CD14-positive monocyte (primary cell): ENCODE data around the gene MS4A13. TPM values are rescaled to one million over a fixed set of nuclear protein-coding genes. Genes with fewer than 3 reads are reported as not detected.

ENCODE experiments used
- DNase-seq, 3 donors: peaks; one replicate each; pipeline ENCODE4 v3.0.0-alpha.2; 2011 to 2022
- H2AFZ ChIP-seq: 2 replicates; pipeline ENCODE4 v1.6.0; 2012; ENCODE audit warnings: mild to moderate bottlenecking, low read depth, low read length, inconsistent platforms; ENCODE audit not compliant: insufficient read depth, poor library complexity, severe bottlenecking
- H3K27ac ChIP-seq, 2 donors: 1 replicate in 1 of 2; 2 replicates in 1 of 2; pipeline ENCODE4 v1.5.1; 2012 to 2013; ENCODE audit warnings: low read length in 2 of 2, control low read depth in 1 of 2, inconsistent platforms in 1 of 2, low read depth in 1 of 2, mild to moderate bottlenecking in 1 of 2
- H3K27me3 ChIP-seq, 2 donors: one replicate each; pipeline versions ENCODE4 v1.6.0 to v1.6.1; 2011 to 2013; ENCODE audit warnings: low read length in 2 of 2; ENCODE audit not compliant: control insufficient read depth in 2 of 2, insufficient read depth in 2 of 2
- H3K36me3 ChIP-seq, 2 donors: replicated peaks in 1 of 2; 1 replicate in 1 of 2; 2 replicates in 1 of 2; pipeline versions ENCODE4 v1.5.1 to v1.6.1; 2012 to 2013; ENCODE audit warnings: low read length in 2 of 2, control low read depth in 1 of 2, inconsistent platforms in 1 of 2, mild to moderate bottlenecking in 1 of 2; ENCODE audit not compliant: insufficient read depth in 2 of 2, control insufficient read depth in 1 of 2
- H3K4me1 ChIP-seq, 2 donors: 1 replicate in 1 of 2; 2 replicates in 1 of 2; pipeline versions ENCODE4 v1.5.1 to v1.6.1; 2012 to 2013; ENCODE audit warnings: low read length in 2 of 2, control low read depth in 1 of 2, inconsistent platforms in 1 of 2, mild to moderate bottlenecking in 1 of 2, moderate library complexity in 1 of 2; ENCODE audit not compliant: insufficient read depth in 2 of 2, control insufficient read depth in 1 of 2
- H3K4me2 ChIP-seq: replicated peaks from 2 replicates; pipeline ENCODE3; 2012; ENCODE audit warnings: low read length, moderate library complexity, mild to moderate bottlenecking; ENCODE audit not compliant: poor library complexity, severe bottlenecking; ENCODE audit errors: extremely low read depth
- H3K4me3 ChIP-seq, 3 experiments: fragments of 200-600 bp in 1 of 3; sonication (generic) in 1 of 3; replicated peaks in 1 of 3; 1 replicate in 2 of 3; 2 replicates in 1 of 3; pipeline ENCODE4 v1.5.1; 2011 to 2013; ENCODE audit warnings: low read length in 3 of 3, mild to moderate bottlenecking in 3 of 3, control low read depth in 2 of 3, low read depth in 2 of 3, inconsistent platforms in 1 of 3, moderate library complexity in 1 of 3
- H3K79me2 ChIP-seq: 2 replicates; pipeline ENCODE4 v1.6.0; 2012; ENCODE audit warnings: mild to moderate bottlenecking, control low read depth, inconsistent platforms, low read length, moderate library complexity; ENCODE audit not compliant: insufficient read depth
- H3K9ac ChIP-seq: 2 replicates; pipeline ENCODE4 v1.6.0; 2017; ENCODE audit warnings: low read length, mild to moderate bottlenecking; ENCODE audit not compliant: insufficient read depth, poor library complexity, severe bottlenecking
- H3K9me3 ChIP-seq, 2 donors: replicated peaks in 1 of 2; 1 replicate in 1 of 2; 2 replicates in 1 of 2; pipeline versions ENCODE4 v1.5.1 to v1.6.1; 2012 to 2013; ENCODE audit warnings: low read length in 2 of 2, control low read depth in 1 of 2; ENCODE audit not compliant: control insufficient read depth in 1 of 2, insufficient read depth in 1 of 2
- H4K20me1 ChIP-seq: 2 replicates; pipeline ENCODE4 v1.6.0; 2012; ENCODE audit warnings: mild to moderate bottlenecking, low read length, control low read depth, moderate library complexity; ENCODE audit not compliant: insufficient read depth
- H3K27ac Mint-ChIP-seq, 7 donors: one replicate each; pipeline ENCODE4 v1.8.0; 2020; ENCODE audit warnings: mild to moderate bottlenecking in 7 of 7, mixed read lengths in 7 of 7, moderate library complexity in 6 of 7, inconsistent platforms in 2 of 7
- H3K27me3 Mint-ChIP-seq, 3 donors: one replicate each; pipeline ENCODE4 v1.8.0; 2021 to 2022; ENCODE audit warnings: low read depth in 3 of 3, mild to moderate bottlenecking in 3 of 3, mixed read lengths in 3 of 3, moderate library complexity in 3 of 3, inconsistent platforms in 1 of 3
- H3K36me3 Mint-ChIP-seq, 2 donors: one replicate each; pipeline ENCODE4 v1.8.0; 2020; ENCODE audit warnings: mixed read lengths in 2 of 2, inconsistent platforms in 1 of 2, mild to moderate bottlenecking in 1 of 2
- H3K4me1 Mint-ChIP-seq: one replicate; pipeline ENCODE4 v1.8.0; 2020; ENCODE audit warnings: mild to moderate bottlenecking, mixed read lengths
- H3K4me3 Mint-ChIP-seq, 2 donors: one replicate each; pipeline ENCODE4 v1.8.0; 2020; ENCODE audit warnings: mild to moderate bottlenecking in 2 of 2, mixed read lengths in 2 of 2, moderate library complexity in 1 of 2
- H3K9me3 Mint-ChIP-seq, 7 donors: one replicate each; pipeline ENCODE4 v1.8.0; 2020 to 2022; ENCODE audit warnings: mixed read lengths in 7 of 7, mild to moderate bottlenecking in 6 of 7, moderate library complexity in 6 of 7, inconsistent platforms in 2 of 7
- CTCF ChIP-seq: fragments of 200-600 bp; IDR thresholded peaks from one replicate; pipeline ENCODE4 v1.8.0; 2022; ENCODE audit warnings: antibody characterized with exemption, mild to moderate bottlenecking
- WGBS: methylation state at CpG from one replicate; pipeline ENCODE4 v1.1.5; 2013; ENCODE audit warnings: missing lambda C conversion rate; ENCODE audit not compliant: insufficient coverage; 5-methylcytosine and 5-hydroxymethylcytosine counted together
- intact Hi-C, 2 donors: fragments of 100-400 bp; cut with micrococcal nuclease; formaldehyde crosslinking; loops; one replicate each; pipeline versions ENCODE4 v1.15.0 to v1.15.1; 2023
- polyA plus RNA-seq, 3 donors: library from polyadenylated mRNA; depleted of rRNA in 1 of 3; unstranded in 2 of 3; stranded (reverse) in 1 of 3; fragments of 300-500 nt in 2 of 3; fragments of >200 nt in 1 of 3; fragmentation: Illumina TruSeq in 2 of 3; gene quantifications; 1 replicate in 2 of 3; 2 replicates in 1 of 3; pipeline ENCODE4 v1.2.3, GENCODE V29; 2012 to 2021

MS4A13 gene
- polyA plus RNA-seq, 3 donors: not detected

GRCh38 chr11:60492488-60493009 is 22.6 kb upstream of the MS4A13 start, which contains the start of gene MS4A12:
Gene MS4A12 (plus strand): TSS chr11:60492778. CDS start chr11:60497319, 4,541 bp downstream.
- Histone ChIP-seq H3K4me2 (no peak within 1 kb of the TSS), H2AFZ (no peak within 1 kb of the TSS), H3K79me2 (no peaks in the 10 kb centered on the region), H3K9me3 (peaks cover 0 to 3% of the 10 kb centered on the region in 2 donors), H4K20me1 (no peaks in the 10 kb centered on the region), H3K4me3 (no peak within 1 kb of the TSS), H3K27me3 (peaks cover 0 to 2% of the 10 kb centered on the region in 2 donors), H3K36me3 (no peaks in the 10 kb centered on the region), H3K9ac (no peak within 1 kb of the TSS), H3K4me1 (no peaks in the 10 kb centered on the region), H3K27ac (no peak within 1 kb of the TSS)
- no peak for DNase-seq
- no peaks in the 10 kb centered on the region for H3K4me1 Mint-ChIP-seq
- no peak within 1 kb of the TSS for H3K4me3 Mint-ChIP-seq
- peaks cover 0 to 5% (median 2%) of the 10 kb centered on the region in 3 donors for H3K27me3 Mint-ChIP-seq
- peaks cover 0 to 4% (median 2%) of the 10 kb centered on the region in 7 donors for H3K9me3 Mint-ChIP-seq
- intact Hi-C loops: no loop called here
- no peaks in the 10 kb centered on the region for H3K36me3 Mint-ChIP-seq
- TF ChIP-seq CTCF: no peak
- no peak within 1 kb of the TSS for H3K27ac Mint-ChIP-seq
- WGBS: 100% methylated on average over 1 of the region's 4 CpGs

GRCh38 chr11:60493454-60493853 is 21.7 kb upstream of the MS4A13 start:
- Histone ChIP-seq H3K9ac (no peak overlapping the region), H3K4me2 (no peak overlapping the region), H3K4me1 (peaks cover 2 to 6% of the 10 kb centered on the region in 2 donors), H2AFZ (no peak overlapping the region), H3K9me3 (peaks cover 0 to 3% of the 10 kb centered on the region in 2 donors), H3K4me3 (no peak overlapping the region), H3K79me2 (no peaks in the 10 kb centered on the region), H3K27ac (no peak overlapping the region), H4K20me1 (no peaks in the 10 kb centered on the region), H3K36me3 (no peaks in the 10 kb centered on the region), H3K27me3 (peaks cover 0 to 2% of the 10 kb centered on the region in 2 donors)
- TF ChIP-seq CTCF: no peak
- H3K4me1 Mint-ChIP-seq: peaks cover 5% of the 10 kb centered on the region
- DNase-seq: no peak
- peaks cover 0 to 5% (median 2%) of the 10 kb centered on the region in 3 donors for H3K27me3 Mint-ChIP-seq
- peaks cover 0 to 4% (median 2%) of the 10 kb centered on the region in 7 donors for H3K9me3 Mint-ChIP-seq
- no peak overlapping the region for H3K4me3 Mint-ChIP-seq
- no peaks in the 10 kb centered on the region for H3K36me3 Mint-ChIP-seq
- H3K27ac Mint-ChIP-seq: no peak overlapping the region
- WGBS: no CpG with 5 or more reads among the region's 2 CpGs
- intact Hi-C loops: no loop called here
